GM19023 (cell line): ENCODE measurements around the gene POLR3C.
A peak's percentile ranks its signal among the peaks of the same experiment; 100 is the strongest.
"Not testable (repeated sequence)": the region's sequence is repeated elsewhere in the genome, so short reads cannot be mapped to it uniquely, and the experiment has no call there.

Experiments used
- ATAC-seq: cut with Tn5 transposase; IDR thresholded peaks from one replicate; pipeline ENCODE4 v1.9.1; 2021; ENCODE audit warnings: mild to moderate bottlenecking, moderate library complexity; ENCODE audit not compliant: unreplicated experiment

POLR3C gene

DNA sequence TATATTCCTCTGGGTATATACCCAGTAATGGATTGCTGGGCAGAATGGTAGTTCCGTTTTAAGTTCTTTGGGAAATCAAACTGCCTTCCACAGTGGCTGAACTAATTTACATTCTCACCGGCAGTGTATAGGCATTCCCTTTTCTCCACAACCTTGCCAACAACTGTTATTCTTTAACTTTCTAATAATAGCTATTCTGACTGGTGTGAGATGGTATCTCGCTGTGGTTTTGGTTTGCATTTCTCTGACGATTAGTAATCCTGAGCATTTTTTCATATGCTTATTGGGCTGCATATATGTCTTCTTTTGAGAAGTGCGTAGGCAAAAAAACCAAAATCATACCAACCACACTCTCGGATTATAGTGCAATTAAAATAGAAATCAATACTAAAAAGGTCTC lies 5.9 kb upstream of the POLR3C start:
- ATAC-seq, result not testable (repeated sequence)

DNA sequence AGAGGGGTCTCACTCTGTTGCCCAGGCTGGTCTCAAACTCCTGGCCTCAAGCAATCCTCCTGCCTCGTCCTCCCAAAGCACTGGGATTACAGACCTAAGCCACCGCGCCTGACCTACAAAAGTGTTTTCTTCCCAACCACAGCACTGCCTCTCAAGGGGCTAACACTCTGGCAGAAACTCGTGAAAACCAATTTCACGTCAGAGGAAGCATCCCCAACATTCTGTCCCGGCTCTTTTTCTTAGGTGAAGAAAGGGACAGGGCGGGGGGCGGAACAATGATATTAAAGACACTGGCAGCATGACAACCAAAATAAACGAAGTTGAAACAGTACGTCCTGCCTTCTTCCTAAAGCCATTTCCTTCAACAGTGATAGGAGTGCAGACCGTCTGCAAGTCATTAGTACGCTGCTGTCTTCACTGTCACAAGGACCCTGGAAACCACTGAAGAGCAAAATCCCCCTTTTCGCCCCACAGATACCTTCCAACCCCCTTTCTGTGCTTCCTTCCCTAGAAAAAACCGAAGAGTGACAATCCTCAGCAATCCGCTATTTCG lies 1.1 kb upstream of the POLR3C start:
- not testable (repeated sequence) for ATAC-seq

DNA sequence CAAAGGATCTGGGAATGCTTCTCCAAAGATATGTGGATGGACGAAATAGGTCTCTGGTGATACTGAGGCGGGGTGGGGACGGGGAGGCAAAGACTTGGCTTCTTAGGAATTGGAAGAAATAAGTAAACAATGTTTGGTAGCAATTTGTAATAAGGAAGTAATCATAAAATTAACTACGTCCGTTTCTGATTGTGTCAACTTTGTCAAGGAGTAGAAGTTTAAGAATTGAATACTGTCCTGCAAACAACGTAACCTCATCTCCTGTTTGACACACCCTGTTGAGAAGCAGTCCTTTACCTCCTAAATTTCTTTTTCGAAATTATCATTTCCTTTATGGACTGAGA lies 471 bp downstream of the POLR3C start:
- ATAC-seq, result no peak

DNA sequence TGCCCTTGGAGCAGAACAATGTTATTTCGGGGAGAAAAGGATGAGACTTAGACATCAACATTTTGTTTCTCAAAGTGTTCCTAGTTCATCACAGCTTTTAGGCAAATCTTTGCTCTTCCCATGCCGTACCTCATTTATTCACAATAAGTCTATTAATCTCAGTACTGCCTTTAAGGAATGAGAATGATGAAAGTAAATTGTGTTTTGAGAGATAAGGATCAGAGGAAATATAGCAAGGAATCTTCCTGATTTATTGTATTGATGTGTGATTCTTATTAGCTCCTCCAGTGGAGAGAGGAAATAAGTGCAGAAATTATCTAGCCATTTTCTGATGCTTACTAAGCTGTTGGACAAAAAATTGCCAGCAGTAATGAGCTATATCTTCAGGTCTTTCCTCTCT lies 2.0 kb downstream of the POLR3C start:
- ATAC-seq, result no peak

DNA sequence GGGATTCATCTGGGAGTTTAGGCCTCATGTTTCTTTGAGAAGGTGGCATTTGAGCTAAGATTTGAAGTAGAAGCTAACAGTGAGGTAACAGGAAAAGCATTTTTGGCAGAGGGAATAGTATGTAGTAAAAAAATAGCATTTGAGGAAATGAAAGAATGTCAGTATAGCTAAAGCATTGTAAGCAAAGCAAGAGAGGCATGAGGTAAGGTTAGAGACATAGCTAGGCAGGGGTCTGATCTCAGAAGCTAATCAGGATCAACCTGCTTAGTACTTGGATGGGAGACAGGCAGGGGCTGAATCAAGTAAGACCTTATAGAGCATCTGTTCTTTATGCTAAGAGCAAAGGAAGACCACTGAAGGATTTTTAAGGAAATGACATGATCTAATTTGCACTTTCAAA lies 4.0 kb downstream of the POLR3C start:
- no peak for ATAC-seq

DNA sequence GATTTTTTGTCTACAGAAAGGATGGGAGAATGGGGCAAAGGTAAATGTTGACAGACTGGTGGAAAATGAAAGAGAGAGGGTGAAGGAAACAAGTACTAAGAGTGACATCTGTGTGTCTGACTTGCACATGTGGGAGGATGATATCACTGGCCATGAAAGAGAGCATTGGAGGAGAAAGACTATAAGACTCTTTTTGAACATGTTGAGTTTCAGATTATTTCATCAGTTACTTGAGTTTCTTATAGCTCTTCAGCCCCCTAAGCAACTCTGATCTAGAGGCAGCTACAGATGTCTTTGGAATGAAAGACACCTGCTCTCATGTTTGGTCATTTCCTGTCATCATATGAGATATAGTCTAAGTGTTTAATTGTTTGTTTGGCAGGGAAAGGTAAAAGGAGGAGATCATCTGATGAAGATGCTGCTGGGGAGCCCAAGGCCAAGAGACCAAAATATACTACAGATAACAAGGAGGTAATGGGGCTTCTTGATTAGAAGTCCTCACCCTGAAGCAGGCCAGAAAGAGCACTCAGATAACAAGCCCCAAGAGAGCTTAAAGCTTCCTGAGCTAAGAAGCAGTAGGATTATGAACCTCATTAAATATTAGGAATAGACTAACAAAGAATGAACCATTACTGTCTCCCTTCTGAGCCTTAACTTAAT lies 4.5 kb downstream of the POLR3C start:
- ATAC-seq, result no peak

DNA sequence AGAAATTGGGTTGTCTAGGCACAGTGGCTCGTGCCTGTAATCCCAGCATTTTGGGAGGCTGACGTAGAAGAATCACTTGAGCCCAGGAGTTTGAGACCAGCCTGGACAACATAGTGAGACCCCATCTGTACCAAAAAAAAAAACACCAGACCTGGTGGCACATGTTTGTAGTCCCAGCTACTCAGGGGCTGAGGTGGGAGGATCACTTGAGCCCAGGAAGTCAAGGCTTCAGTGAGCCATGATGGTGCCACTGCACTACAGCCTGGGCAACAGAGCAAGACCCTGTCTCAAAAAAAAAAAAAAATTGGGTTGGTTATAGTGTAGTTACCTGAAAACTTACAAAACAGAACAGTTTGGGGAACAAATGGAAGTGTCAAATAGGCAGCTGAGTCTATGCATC lies 6.8 kb downstream of the POLR3C start:
- not testable (repeated sequence) for ATAC-seq

DNA sequence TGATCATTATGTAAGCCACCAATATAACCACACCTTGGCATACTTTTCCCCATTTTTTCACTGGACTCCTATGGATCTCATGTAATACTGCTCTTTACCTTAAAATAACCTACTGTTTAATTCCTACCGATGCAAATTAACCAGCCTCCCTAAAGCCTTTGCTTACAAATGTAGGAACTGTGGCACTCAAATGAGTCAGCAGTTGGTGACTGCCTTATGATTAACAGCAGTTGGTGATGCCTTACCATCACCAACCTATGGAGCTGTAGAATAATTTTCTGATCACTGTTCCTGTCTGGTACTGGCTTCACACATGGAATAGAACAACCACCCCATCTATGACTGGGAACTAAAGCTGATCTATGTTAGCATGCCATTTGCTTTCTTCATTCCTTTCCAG lies 13.7 kb downstream of the POLR3C start:
- ATAC-seq, result no peak

DNA sequence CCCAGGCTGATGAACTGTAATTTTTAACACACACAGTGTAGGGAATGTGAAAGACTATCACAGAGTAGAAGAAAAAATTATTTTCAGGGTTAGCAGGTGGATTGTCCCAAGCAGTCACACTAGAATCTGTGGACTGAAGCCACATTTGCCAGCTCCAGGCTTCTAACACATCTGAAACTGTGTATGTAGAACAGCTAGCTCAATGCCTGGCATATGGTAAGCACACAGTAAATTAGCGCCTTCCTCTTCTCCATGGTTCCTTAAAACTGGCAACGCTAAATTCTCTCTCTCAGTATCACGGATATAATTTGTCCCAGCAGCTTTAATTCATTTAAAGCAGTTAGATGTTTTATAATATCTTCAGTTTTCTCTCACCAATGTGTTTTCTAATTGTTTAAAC lies 19.0 kb downstream of the POLR3C start:
- no peak for ATAC-seq

DNA sequence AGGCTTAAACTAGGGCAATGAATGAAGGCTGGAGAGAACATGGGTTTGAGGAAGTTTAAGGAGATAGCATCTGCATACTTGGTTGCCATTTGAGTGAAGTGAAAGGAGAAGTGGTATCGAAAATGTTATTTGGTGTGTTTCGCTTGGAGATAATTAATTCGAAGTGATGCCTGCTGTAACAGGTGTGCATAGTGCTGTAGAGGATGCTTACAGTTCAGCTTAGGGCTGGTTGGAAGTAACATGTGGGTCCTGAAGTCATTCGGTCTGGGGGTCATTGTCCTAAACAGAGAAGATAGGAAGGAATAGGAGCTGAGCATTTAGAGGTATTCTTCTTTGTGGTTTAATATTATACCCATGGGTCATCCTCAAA lies 21.1 kb downstream of the POLR3C start:
- peak; percentile 68 for ATAC-seq

DNA sequence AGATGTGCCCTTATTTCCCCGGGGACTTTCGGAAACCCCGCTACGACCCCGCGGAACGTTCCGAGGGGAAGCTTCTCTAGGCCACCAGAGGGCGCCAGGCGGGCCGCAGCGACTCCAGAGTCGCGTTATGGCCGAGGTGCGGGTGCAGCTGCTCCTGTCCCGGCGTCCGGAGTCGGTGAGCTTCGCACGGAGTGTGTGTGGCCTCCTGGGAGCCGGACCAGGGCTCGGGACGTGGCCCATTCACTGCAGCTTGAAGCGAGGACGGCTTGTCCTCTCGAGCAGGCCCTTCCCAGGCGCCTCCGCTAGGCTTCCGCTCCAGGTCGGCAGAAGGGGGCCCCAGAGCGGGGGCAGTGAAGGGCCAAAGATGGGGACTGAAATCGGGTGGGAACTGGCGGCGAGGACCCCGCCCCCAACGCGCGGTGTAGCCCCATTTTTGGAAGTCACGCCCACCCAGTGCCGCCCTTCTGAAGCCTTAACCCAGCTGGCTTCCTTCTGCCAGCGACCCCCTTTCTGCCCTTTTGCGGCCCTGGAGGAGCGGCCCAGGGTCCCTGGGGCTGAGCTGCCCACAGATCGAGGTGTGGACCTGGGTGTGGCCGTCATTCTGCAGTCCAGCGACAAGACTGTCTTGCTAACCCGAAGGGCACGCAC lies 21.6 kb downstream of the POLR3C start, which contains the start of gene NUDT17:
NUDT17 (plus strand) TSS at position 117 of the 648 bp plus-strand sequence; CDS start at position 128, 11 bp downstream.
- ATAC-seq, result peak; percentile 68

DNA sequence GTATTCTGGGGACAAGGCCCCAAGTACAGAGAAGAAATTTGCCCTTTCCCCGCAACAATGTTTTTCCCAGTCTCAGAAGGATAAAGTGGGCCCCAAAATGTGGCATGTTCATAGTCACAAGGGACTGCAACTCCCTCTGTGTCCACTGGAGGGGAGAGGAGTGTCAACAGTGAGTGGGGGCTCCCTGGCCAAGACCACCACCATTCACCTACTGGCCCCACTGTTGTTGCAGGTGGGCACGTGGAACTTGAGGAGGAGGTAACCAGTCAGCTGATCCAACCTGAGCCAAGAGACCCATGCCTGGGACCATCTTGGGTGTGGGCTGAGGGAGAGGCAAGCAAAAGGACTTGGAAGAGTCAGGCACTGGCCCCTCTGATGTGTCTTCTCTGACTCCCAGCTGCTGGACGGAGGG lies 22.2 kb downstream of the POLR3C start:
- ATAC-seq, result no peak

DNA sequence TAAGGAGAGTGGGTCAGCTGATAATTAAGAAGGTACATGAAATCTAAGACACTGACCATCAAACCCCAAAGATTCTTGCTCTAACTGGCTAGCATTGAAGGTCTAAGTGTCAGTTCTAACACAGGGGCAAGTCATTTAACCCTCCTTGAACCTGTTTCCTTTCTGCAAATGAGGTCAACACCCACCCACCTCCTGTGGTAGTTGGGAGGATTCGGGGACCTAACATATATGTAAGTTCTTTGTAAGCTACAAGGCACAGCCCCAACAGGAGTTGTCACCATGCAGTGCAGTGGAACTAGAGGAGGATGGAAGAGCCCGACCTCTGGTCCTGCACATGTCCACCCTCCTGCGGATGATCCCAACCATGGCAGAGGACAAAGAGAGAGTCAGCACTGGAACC lies 23.8 kb downstream of the POLR3C start:
- ATAC-seq, result no peak

DNA sequence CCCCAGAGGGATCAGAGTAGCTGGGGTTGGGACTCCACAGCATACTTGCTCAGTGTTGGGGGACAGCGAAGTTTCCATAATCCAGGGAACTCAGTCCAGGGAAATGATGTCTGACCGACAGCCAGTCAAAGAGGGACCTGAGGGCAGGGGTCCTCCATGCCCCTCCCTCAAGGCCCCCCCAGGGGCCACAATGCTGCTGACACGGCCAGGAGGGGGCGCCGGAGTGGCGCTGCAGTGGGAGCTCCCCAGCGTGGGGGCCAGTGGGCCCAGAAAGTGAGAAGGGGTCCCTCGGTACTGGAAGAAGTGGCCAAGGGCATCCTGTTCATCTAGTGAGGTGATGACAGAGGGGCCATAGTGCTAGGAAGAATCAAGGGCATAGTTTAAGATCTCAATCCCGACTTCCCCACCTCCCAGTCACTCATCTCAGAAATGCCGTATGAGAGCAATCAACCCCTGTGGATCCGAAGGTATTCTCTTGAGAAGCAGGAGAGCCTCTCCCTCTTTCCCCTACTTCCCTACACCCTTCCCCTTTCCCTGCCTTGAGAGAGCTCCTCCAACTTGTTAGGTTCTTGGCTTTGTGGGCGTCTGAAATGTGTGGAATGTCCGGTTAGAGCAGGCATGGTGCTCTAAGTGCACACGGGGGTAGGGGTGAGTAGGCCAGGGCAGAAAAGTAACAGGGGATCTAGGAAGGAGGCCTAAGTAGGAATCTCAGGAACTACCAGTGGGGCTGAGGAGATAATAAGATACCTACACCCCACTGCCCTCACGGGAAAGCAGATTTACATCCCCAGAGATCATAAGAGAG lies 25.6 kb downstream of the POLR3C start:
- ATAC-seq, result no peak

DNA sequence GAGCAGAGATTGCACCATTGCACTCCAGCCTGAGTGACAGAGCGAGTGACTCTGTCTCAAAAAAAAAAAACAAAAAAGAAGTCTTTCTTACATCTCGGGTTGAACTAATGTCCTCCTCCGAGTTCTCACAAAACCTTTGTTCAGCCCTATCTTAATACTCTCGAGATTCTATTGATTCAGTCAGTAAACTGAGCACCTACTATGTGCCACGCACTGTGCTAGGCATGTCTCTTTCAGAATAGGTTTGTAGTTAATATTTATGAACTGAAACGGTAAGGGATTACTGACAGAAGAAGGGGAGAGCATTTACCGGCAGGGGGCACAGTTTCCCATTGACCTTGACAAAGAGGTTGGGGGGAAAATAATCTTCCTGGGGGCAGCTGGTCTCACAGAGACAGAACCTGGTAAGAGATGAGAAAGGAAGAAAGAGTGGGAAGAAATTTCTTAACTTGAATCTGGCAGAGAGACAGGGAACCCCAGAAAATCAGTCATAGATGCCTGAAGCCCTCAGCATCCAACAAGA lies 31.5 kb downstream of the POLR3C start:
- ATAC-seq, result no peak

DNA sequence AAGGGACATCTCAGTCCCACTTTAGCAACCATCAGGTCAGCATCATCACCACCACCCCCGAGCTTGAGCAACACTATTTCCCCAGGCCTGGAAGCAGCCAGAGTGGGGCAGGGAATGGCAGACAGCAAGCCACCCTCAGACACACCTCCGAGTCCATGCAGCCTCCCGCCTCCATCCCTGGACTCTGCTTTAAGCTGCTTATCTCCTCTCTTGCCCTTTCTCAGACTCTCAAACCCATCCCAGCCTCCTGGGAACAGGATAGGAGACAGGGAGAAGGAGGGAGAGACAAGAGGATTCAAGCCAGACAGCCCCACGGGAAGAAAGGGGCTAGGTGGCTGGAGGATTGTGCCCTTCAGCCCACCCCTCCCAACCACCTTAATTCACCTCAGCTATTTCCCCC lies 33.2 kb downstream of the POLR3C start:
- ATAC-seq, result no peak

DNA sequence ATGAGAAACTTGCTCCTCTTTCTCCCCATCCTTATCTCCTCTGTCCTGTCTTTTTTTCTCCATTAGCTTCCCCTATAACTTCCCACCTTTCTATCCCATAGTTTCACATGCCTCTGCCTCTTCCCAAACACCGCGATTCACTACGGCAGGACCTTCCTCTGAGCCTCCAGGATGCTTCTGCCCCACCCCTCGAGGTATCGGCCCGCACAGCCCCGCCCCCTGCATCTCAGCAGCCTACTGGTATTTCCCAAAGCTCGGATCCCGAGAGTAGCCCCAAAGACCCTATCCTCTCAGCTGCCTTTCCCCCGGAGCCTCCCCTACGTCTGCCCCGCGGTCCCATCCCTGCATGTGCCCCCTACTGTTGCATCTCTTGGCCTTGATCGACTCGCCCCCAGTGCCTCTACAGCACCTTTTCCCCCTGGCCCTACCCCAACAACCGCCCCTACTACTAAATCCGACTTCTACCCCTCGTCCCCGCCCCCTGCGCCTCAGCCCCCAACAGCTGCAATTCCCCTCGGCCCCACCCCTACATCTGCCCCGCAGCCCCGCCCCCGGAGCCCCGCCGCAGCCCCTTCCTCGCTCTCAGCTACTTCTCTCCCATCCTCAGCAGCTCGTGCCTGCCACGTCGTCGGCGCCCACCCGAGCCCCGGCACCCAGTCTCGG lies 34.4 kb downstream of the POLR3C start:
- ATAC-seq, result peak; percentile 26

DNA sequence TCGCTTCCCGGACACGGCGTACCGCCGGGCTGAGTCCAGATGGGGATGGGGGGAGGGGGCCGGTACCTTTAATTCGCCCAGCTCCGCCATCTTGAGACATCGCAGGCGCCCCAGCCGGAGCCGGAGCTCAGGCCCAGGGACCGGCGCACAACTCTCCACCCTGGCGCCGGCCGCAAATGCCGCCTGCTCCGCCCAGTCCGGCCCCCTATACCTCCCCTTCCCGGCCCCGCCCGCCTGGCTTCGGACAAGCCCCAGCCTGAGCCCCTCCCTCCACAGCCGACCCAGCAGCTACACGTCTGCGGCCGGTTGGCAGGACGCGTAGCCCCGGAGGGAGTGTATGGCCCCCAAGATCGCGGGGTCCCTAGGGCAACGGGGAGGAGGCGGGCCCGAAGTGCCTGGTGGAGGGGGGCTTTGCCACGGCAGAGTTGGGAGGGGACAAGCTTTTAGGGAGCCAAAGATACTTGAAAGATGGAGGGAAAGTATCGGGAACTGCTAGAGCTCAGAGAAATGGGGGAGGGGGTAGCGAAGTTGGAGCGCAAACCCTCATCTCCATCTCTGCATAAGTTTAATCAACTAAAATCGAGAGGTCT lies 35.0 kb downstream of the POLR3C start, which contains the start of gene PIAS3:
PIAS3 (minus strand) TSS at position 181 of the 590 bp plus-strand sequence; CDS start at position 90, 91 bp downstream.
- ATAC-seq, result peak; percentile 88

DNA sequence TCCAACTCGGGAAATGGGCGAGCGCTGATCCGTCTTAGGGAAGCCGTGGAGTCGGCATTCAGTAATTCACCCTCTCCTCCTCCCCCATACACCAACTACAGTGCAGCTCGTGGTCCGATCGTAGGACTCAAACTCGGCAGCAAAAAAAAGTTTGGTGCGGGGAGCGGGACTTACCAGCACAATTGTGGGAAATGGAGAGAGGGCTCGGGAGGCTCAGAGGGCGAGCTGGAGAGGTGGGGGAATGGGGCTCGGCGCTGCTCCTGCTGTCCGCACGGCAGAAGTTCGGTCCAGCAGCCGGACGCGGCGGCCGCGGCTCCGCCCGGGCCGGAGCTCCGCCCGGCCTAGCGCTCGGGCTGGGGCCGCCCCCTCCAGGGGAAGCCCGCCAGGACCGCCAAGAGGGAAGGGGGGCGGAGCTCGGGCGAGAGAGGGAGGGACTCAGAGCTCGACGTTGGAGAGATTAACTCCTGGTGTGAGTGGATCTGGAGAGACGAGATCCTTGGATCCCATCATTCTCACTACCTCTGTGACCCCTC lies 35.6 kb downstream of the POLR3C start:
- peak; percentile 60 for ATAC-seq
